C1 segment of cervical spinal cord (tissue), 14 donors: ENCODE data around the gene MDH2.
"Not testable (repeated sequence)": the region's sequence is repeated elsewhere in the genome, so short reads cannot be mapped to it uniquely, and the experiment has no call there.

ENCODE experiments used
- DNase-seq, 14 donors: peaks; one replicate each; lab custom pipeline; 2025; lab: John Stamatoyannopoulos, UW

Gene MDH2

GRCh38 chr7:76047811-76048667, at the start of gene MDH2, which contains the start of gene STYXL1:
Gene MDH2, plus strand, starts transcription at chr7:76048106. Its CDS starts 55 bp downstream, at chr7:76048161.
Gene STYXL1, minus strand, starts transcription at chr7:76048000. Its CDS starts 17,477 bp downstream, at chr7:76030523.
- DNase-seq = peak; percentile 60 to 95 (median 90)

GRCh38 chr7:76000566-76000965, 47.3 kb upstream of the MDH2 start:
- DNase-seq = no peak

GRCh38 chr7:76002139-76002538, 45.8 kb upstream of the MDH2 start:
- no peak for DNase-seq

- no peak for DNase-seq
Measured at GRCh38 chr7:76002822-76003221, 45.1 kb upstream of the MDH2 start.

- no peak for DNase-seq
Measured at GRCh38 chr7:76003351-76003750, 44.6 kb upstream of the MDH2 start.

- DNase-seq = not testable (repeated sequence)
Measured at GRCh38 chr7:76005004-76005403, 42.9 kb upstream of the MDH2 start.

GRCh38 chr7:76008156-76008687, 39.7 kb upstream of the MDH2 start:
- no peak for DNase-seq

GRCh38 chr7:76009672-76010600, 38.0 kb upstream of the MDH2 start:
- no peak for DNase-seq

- no peak for DNase-seq
Measured at GRCh38 chr7:76011442-76011861, 36.5 kb upstream of the MDH2 start.

GRCh38 chr7:76016191-76016947, 31.5 kb upstream of the MDH2 start:
- no peak for DNase-seq

- not testable (repeated sequence) for DNase-seq
Measured at GRCh38 chr7:76018520-76018919, 29.4 kb upstream of the MDH2 start.

- peak in 10 of 14 donors; percentile 6 to 59 (median 20) for DNase-seq
Measured at GRCh38 chr7:76020031-76020714, 27.7 kb upstream of the MDH2 start.

GRCh38 chr7:76022026-76022780, 25.7 kb upstream of the MDH2 start:
- no peak for DNase-seq

GRCh38 chr7:76023002-76023401, 24.9 kb upstream of the MDH2 start:
- DNase-seq = peak in 5 of 14 donors; percentile 1 to 23 (median 4)

GRCh38 chr7:76029682-76030081, 18.2 kb upstream of the MDH2 start:
- not testable (repeated sequence) for DNase-seq

- DNase-seq = no peak
Measured at GRCh38 chr7:76031964-76032363, 15.9 kb upstream of the MDH2 start.

- no peak for DNase-seq
Measured at GRCh38 chr7:76037310-76037709, 10.6 kb upstream of the MDH2 start.

- no peak for DNase-seq
Measured at GRCh38 chr7:76040126-76040525, 7.8 kb upstream of the MDH2 start.

GRCh38 chr7:76044375-76044865, 3.5 kb upstream of the MDH2 start:
- no peak for DNase-seq
